Measurements from ENCODE around the gene TMEM151B. TPM values are rescaled to one million over a fixed set of nuclear protein-coding genes. Genes with fewer than 3 reads are reported as not detected.

The TMEM151B gene
- total and polyA plus RNA-seq, 2 of the 13 experiments (the other 11 are each of a cell fraction or from before 2014, with no cell fraction given), result not detected

DNA sequence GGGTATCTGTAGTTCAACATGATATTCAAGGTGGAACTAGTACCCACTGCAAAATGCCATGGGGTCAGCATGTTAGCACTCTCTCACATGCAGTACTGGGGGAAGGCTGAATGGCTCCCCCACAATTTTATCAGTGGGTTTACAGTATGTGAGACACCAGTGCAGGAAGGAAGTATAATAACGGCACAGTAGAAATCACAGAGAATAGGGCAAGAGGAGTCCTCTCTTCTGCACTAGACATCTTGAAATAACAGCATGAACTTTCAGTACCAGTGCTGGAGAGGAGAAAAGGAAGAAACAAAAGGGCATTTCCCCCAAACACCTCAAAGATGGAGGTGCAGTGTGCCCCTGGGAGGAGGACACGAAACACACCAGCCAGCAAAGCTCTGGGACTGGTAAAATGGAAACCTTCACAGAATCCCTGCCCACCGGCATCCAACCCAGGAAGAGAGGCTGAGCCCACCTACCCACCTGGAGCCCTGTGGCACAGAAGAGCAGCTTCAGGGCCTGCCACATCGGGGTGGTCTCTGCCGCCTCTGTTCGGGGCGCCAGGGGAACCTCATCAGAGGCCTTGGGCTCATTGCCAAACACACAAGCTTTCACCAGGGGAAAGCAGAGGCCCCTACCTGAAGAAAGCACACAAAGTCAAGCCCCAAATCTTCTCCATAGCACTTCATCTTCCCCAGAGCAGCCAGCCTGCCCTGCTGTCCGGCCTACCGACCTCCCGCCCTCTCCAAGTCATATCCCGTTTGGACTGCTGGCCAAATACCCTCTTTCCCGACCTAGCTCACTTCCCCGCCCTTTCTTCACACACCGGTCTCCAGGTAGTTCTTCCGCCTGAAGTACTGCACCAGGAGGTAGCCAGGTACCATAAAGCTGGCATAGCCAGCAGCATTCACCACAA, 14.1 kb upstream of the TMEM151B start (continued):
- TF ChIP-seq AHDC1 (CRISPR knock-in tag; IDR thresholded peaks at IDR 0.05; ENCODE audit: borderline replicate concordance) (no peak), ZFP37 (CRISPR knock-in tag; IDR thresholded peaks at IDR 0.05; ENCODE audit: borderline replicate concordance) (no peak), PAF1 (CRISPR knock-in tag; IDR thresholded peaks at IDR 0.05) (no peak), NR2C2 (CRISPR knock-in tag; IDR thresholded peaks at IDR 0.05; ENCODE audit: borderline replicate concordance) (no peak), HCFC1 (IDR thresholded peaks at IDR 0.05; ENCODE audit: low read depth, low read length) (no peak), ZBTB14 (CRISPR knock-in tag; IDR thresholded peaks at IDR 0.05) (no peak), ZNF263 (CRISPR knock-in tag; IDR thresholded peaks at IDR 0.05) (no peak)
- TF ChIP-seq, protein P1, sequence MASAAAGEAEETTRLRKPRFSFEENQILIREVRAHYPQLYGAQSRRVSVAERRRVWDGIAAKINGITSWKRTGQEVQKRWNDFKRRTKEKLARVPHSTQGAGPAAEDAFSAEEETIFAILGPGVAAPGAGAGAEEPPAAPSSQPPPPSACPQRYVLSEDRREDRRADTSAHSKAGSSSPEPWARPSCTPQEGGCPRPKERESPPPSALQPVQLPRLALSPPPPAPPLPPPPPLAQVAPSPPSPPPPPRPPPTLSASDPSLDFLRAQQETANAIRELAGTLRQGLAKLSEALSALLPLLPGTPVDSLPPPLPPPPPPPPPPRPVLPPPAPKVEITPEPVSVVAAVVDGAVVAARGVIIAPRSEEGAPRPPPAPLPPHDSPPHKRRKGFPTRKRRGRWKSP (CRISPR knock-in tag; IDR thresholded peaks at IDR 0.05), result no peak
- TF ChIP-seq, protein P2, sequence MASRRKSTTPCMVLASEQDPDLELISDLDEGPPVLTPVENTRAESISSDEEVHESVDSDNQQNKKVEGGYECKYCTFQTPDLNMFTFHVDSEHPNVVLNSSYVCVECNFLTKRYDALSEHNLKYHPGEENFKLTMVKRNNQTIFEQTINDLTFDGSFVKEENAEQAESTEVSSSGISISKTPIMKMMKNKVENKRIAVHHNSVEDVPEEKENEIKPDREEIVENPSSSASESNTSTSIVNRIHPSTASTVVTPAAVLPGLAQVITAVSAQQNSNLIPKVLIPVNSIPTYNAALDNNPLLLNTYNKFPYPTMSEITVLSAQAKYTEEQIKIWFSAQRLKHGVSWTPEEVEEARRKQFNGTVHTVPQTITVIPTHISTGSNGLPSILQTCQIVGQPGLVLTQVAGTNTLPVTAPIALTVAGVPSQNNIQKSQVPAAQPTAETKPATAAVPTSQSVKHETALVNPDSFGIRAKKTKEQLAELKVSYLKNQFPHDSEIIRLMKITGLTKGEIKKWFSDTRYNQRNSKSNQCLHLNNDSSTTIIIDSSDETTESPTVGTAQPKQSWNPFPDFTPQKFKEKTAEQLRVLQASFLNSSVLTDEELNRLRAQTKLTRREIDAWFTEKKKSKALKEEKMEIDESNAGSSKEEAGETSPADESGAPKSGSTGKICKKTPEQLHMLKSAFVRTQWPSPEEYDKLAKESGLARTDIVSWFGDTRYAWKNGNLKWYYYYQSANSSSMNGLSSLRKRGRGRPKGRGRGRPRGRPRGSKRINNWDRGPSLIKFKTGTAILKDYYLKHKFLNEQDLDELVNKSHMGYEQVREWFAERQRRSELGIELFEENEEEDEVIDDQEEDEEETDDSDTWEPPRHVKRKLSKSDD (CRISPR knock-in tag; IDR thresholded peaks at IDR 0.05; ENCODE audit: low read depth), result peak; percentile 2; the same call in 1 of the 2 replicates
- TF ChIP-seq, protein P3, sequence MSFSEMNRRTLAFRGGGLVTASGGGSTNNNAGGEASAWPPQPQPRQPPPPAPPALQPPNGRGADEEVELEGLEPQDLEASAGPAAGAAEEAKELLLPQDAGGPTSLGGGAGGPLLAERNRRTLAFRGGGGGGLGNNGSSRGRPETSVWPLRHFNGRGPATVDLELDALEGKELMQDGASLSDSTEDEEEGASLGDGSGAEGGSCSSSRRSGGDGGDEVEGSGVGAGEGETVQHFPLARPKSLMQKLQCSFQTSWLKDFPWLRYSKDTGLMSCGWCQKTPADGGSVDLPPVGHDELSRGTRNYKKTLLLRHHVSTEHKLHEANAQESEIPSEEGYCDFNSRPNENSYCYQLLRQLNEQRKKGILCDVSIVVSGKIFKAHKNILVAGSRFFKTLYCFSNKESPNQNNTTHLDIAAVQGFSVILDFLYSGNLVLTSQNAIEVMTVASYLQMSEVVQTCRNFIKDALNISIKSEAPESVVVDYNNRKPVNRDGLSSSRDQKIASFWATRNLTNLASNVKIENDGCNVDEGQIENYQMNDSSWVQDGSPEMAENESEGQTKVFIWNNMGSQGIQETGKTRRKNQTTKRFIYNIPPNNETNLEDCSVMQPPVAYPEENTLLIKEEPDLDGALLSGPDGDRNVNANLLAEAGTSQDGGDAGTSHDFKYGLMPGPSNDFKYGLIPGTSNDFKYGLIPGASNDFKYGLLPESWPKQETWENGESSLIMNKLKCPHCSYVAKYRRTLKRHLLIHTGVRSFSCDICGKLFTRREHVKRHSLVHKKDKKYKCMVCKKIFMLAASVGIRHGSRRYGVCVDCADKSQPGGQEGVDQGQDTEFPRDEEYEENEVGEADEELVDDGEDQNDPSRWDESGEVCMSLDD (CRISPR knock-in tag; IDR thresholded peaks at IDR 0.05; ENCODE audit: borderline replicate concordance), result no peak

Measured in HepG2 (cell line).